Lung (tissue), 12 donors: ENCODE results near the gene NHS. TPM values are rescaled to one million over a fixed set of nuclear protein-coding genes. Genes with fewer than 3 reads are reported as not detected.
A peak's percentile ranks its signal among the peaks of the same experiment; 100 is the strongest.

Source experiments
- ATAC-seq: fragments of 200-7000 bp; cut with Tn5 transposase; one replicate; pipeline ENCODE4 v1.9.1; 2020; ENCODE audit warnings: moderate number of reproducible peaks; ENCODE audit not compliant: insufficient read depth, low FRiP score
- DNase-seq, 3 donors: peaks; one replicate each; pipeline ENCODE4 v3.0.0-alpha.2; 2013 to 2017
- H3K27ac ChIP-seq, 2 donors: one replicate each; pipeline ENCODE4 v1.5.1; 2013; ENCODE audit warnings: mild to moderate bottlenecking in 2 of 2, moderate library complexity in 2 of 2, control low read depth in 1 of 2, inconsistent platforms in 1 of 2, low read depth in 1 of 2, low read length in 1 of 2
- H3K27me3 ChIP-seq, 3 donors: one replicate each; pipeline ENCODE4 v1.5.1; 2013; ENCODE audit warnings: low read length in 2 of 3; ENCODE audit not compliant: control insufficient read depth in 3 of 3, insufficient read depth in 3 of 3
- H3K36me3 ChIP-seq, 4 donors: one replicate each; pipeline ENCODE4 v1.5.1; 2013; ENCODE audit warnings: low read length in 4 of 4, mild to moderate bottlenecking in 1 of 4, moderate library complexity in 1 of 4; ENCODE audit not compliant: control insufficient read depth in 4 of 4, insufficient read depth in 4 of 4
- H3K4me1 ChIP-seq, 5 donors: one replicate each; pipeline ENCODE4 v1.5.1; 2013; ENCODE audit warnings: low read length in 5 of 5, mild to moderate bottlenecking in 2 of 5, moderate library complexity in 1 of 5; ENCODE audit not compliant: control insufficient read depth in 5 of 5, insufficient read depth in 5 of 5
- H3K4me3 ChIP-seq: one replicate; pipeline ENCODE4 v1.5.1; 2013; ENCODE audit warnings: mild to moderate bottlenecking, control low read depth, moderate library complexity
- H3K9ac ChIP-seq, 2 donors: one replicate each; pipeline ENCODE4 v1.5.1; 2013; ENCODE audit warnings: low read length in 2 of 2, control low read depth in 1 of 2; ENCODE audit not compliant: insufficient read depth in 1 of 2
- H3K9me3 ChIP-seq, 4 donors: one replicate each; pipeline ENCODE4 v1.5.1; 2013; ENCODE audit warnings: low read length in 3 of 4, mild to moderate bottlenecking in 1 of 4, moderate library complexity in 1 of 4; ENCODE audit not compliant: control insufficient read depth in 4 of 4, insufficient read depth in 3 of 4
- WGBS, 2 donors: extraction: QIAGEN DNeasy Blood & Tissue Kit; methylation state at CpG; one replicate each; pipeline ENCODE4 v1.1.7; 2013; 5-methylcytosine and 5-hydroxymethylcytosine counted together
- polyA plus RNA-seq, 2 donors: library from polyadenylated mRNA; stranded (reverse); fragments of 200-250 nt; gene quantifications; one replicate each; pipeline ENCODE4 v1.2.1, GENCODE V29; 2013
- total RNA-seq, 2 donors: library from RNA; depleted of rRNA in 1 of 2; stranded (reverse); fragments of >200 nt in 1 of 2; gene quantifications; one replicate each; pipeline ENCODE4 v1.2.1, GENCODE V29; 2014 to 2021
- TF ChIP-seq, protein P1 (sequence below): IDR thresholded peaks from 2 replicates; pipeline ENCODE4 v1.5.1; 2012; ENCODE audit warnings: mild to moderate bottlenecking; ENCODE audit errors: control extremely low read depth, extremely low read depth
- donor health status: control.
- donor health status: control.
- donor health status: Bipolar disorder and iron deficiency.
- donor health status: healthy.
- donor health status: DM: yes; HTN: yes; CAD: no.

Gene NHS
- total and polyA plus RNA-seq, 4 donors = 0.46 to 2.0 (median 1.4) TPM

DNA sequence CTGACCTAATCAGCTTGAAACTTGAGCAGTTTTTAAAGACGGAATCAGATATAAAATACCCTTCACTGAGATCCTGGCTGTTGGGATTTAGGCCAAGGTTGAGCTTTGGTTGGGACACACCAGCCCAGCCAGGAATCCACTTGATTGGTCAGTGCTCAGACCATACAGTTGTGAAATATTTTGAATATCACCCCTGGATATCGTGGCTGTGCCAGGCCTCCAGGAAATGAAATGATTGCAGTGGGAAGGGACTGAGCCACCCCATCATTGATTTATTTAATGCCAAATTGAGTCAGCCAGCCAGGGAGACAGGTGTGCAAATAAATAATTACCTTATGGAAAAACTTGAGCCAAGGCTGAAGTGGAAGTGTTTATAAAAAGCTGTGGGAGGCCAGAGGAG lies 233.9 kb downstream of the NHS start:
- 58 to 59% methylated on average over 2 of the region's 2 CpGs for WGBS, 2 donors
- ATAC-seq = peak; percentile 51

DNA sequence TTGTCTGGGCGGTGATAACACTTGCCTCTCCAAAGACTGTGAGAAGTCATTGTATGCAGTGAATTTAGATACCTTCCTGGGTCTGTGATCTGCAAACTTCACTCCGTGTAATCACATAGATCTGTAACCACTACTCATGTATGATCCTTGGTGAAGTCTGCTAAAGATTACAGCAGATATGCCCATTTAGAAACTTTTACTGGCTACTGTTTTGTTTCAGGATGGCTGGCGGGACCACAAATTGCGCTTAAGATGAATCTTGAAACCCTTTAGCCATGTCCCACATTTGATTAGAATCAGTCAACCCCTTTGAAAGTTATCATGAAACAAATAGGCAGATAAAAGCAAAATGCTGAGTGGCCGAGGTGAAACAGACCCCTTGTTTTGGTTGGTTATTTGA lies 235.8 kb downstream of the NHS start:
- TF ChIP-seq, protein P1, sequence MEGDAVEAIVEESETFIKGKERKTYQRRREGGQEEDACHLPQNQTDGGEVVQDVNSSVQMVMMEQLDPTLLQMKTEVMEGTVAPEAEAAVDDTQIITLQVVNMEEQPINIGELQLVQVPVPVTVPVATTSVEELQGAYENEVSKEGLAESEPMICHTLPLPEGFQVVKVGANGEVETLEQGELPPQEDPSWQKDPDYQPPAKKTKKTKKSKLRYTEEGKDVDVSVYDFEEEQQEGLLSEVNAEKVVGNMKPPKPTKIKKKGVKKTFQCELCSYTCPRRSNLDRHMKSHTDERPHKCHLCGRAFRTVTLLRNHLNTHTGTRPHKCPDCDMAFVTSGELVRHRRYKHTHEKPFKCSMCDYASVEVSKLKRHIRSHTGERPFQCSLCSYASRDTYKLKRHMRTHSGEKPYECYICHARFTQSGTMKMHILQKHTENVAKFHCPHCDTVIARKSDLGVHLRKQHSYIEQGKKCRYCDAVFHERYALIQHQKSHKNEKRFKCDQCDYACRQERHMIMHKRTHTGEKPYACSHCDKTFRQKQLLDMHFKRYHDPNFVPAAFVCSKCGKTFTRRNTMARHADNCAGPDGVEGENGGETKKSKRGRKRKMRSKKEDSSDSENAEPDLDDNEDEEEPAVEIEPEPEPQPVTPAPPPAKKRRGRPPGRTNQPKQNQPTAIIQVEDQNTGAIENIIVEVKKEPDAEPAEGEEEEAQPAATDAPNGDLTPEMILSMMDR = no peak
- WGBS, 2 donors = 78 to 91% methylated on average over 5 of the region's 5 CpGs
- ATAC-seq = no peak
- peaks cover 0 to 2% (median 0%) of the 10 kb centered on the region in 4 donors for H3K9me3 ChIP-seq
- H3K27ac ChIP-seq = no peak overlapping the region
- no peak for DNase-seq
- no peaks in the 10 kb centered on the region for H3K36me3 ChIP-seq
- H3K4me3 ChIP-seq = no peak overlapping the region
- H3K9ac ChIP-seq = no peak overlapping the region
- peaks cover 0 to 60% (median 56%) of the 10 kb centered on the region in 3 donors for H3K27me3 ChIP-seq
- peaks cover 0 to 10% (median 0%) of the 10 kb centered on the region in 5 donors for H3K4me1 ChIP-seq

More for the DNA sequence above, 233.9 kb downstream of the NHS start:
- peaks cover 0 to 50% (median 50%) of the 10 kb centered on the region in 3 donors for H3K27me3 ChIP-seq
- H3K27ac ChIP-seq = no peak overlapping the region
- H3K4me3 ChIP-seq = no peak overlapping the region
- no peak for DNase-seq
- H3K36me3 ChIP-seq = no peaks in the 10 kb centered on the region
- H3K4me1 ChIP-seq = peaks cover 0 to 8% (median 0%) of the 10 kb centered on the region in 5 donors
- peaks cover 0 to 2% (median 0%) of the 10 kb centered on the region in 4 donors for H3K9me3 ChIP-seq
- H3K9ac ChIP-seq = no peak overlapping the region
- TF ChIP-seq, protein P1 = no peak

- peak; percentile 38 for ATAC-seq
These were observed 239.1 kb downstream of the NHS start for GRCh38 chrX:17613979-17614588.

More at GRCh38 chrX:17613979-17614588, 239.1 kb downstream of the NHS start:
- Histone ChIP-seq H3K9ac (no peak overlapping the region), H3K4me1 (peaks cover 0 to 6% (median 2%) of the 10 kb centered on the region in 5 donors), H3K27me3 (peaks cover 0 to 44% (median 43%) of the 10 kb centered on the region in 3 donors), H3K27ac (no peak overlapping the region), H3K36me3 (no peaks in the 10 kb centered on the region), H3K4me3 (no peak overlapping the region), H3K9me3 (peaks cover 0 to 3% (median 0%) of the 10 kb centered on the region in 4 donors)
- peak; percentile 22 to 61 (median 27) for DNase-seq
- TF ChIP-seq, protein P1 = no peak
- WGBS, 2 donors = 55 to 63% methylated on average over 5 of the region's 5 CpGs
